Colonic mucosa (tissue), 4 donors: ENCODE results near the gene LIN7C. TPM values are rescaled to one million over a fixed set of nuclear protein-coding genes. Genes with fewer than 3 reads are reported as not detected.

ENCODE experiments used
- DNase-seq: peaks from one replicate; pipeline ENCODE4 v3.0.0-alpha.2; 2020
- H3K27ac ChIP-seq: fragments of 200-600 bp; one replicate; pipeline ENCODE4 v1.8.0; 2021
- H3K27me3 ChIP-seq: fragments of 200-600 bp; one replicate; pipeline ENCODE4 v1.8.0; 2021
- H3K36me3 ChIP-seq: fragments of 200-600 bp; one replicate; pipeline ENCODE4 v1.8.0; 2021
- H3K4me1 ChIP-seq: fragments of 200-600 bp; one replicate; pipeline ENCODE4 v1.8.0; 2021; ENCODE audit warnings: mild to moderate bottlenecking
- H3K4me3 ChIP-seq: fragments of 200-600 bp; one replicate; pipeline ENCODE4 v1.8.0; 2021
- H3K9ac ChIP-seq, 2 donors: one replicate each; pipeline ENCODE4 v1.7.0; 2013; ENCODE audit warnings: control low read depth in 2 of 2, low read depth in 2 of 2, low read length in 2 of 2
- H3K9me3 ChIP-seq: fragments of 200-600 bp; one replicate; pipeline ENCODE4 v1.8.0; 2021
- intact Hi-C: fragments of 100-400 bp; cut with DNase I; formaldehyde crosslinking; loops from one replicate; pipeline ENCODE4 v1.14.1; 2022
- total RNA-seq, 2 donors: library from RNA; stranded (reverse); fragmentation: NEBNext Ultra II Directional in 1 of 2; extraction: Animal tissue kit (Norgen Biotek cat#: 25700) in 1 of 2; gene quantifications; one replicate each; pipeline ENCODE4 v1.2.1, GENCODE V29; 2021
- TF ChIP-seq, protein P1 (sequence below): fragments of 200-600 bp; IDR thresholded peaks from one replicate; pipeline ENCODE4 v1.8.0; 2022; ENCODE audit warnings: antibody characterized with exemption, mild to moderate bottlenecking
- donor health status: healthy.
- donor health status: DM: no; HTN: no; CAD: no.
- donor health status: DM: no; HTN: no; CAD: no.

LIN7C gene
- total RNA-seq, 2 donors from 2014 or later: 40.7 to 53.0 TPM

DNA sequence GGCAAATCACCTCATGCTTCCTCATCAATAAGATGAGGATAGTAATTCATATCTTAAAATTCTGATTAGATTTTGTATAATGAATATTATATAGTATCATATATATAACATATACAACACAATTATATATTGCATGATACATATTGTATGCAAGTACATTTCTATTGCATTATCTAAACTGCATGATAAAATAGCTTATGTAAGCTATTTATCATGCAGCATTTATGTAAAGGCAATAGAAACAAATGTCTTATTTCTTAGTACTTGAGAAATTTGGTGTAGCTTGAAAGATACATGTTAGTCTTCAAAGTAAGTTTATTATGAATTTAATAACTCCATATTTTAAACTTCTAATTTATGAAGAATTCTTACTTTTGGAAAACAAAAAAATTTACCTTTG, 5.5 kb downstream of the LIN7C start:
- Histone ChIP-seq H3K9ac (no peak overlapping the region), H3K4me3 (no peak overlapping the region), H3K4me1 (peaks cover 10% of the 10 kb centered on the region), H3K27ac (no peak overlapping the region), H3K27me3 (no peaks in the 10 kb centered on the region), H3K9me3 (no peaks in the 10 kb centered on the region), H3K36me3 (peaks cover 20% of the 10 kb centered on the region)
- TF ChIP-seq, protein P1, sequence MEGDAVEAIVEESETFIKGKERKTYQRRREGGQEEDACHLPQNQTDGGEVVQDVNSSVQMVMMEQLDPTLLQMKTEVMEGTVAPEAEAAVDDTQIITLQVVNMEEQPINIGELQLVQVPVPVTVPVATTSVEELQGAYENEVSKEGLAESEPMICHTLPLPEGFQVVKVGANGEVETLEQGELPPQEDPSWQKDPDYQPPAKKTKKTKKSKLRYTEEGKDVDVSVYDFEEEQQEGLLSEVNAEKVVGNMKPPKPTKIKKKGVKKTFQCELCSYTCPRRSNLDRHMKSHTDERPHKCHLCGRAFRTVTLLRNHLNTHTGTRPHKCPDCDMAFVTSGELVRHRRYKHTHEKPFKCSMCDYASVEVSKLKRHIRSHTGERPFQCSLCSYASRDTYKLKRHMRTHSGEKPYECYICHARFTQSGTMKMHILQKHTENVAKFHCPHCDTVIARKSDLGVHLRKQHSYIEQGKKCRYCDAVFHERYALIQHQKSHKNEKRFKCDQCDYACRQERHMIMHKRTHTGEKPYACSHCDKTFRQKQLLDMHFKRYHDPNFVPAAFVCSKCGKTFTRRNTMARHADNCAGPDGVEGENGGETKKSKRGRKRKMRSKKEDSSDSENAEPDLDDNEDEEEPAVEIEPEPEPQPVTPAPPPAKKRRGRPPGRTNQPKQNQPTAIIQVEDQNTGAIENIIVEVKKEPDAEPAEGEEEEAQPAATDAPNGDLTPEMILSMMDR: no peak
- no peak for DNase-seq
- intact Hi-C loops: no loop called here

DNA sequence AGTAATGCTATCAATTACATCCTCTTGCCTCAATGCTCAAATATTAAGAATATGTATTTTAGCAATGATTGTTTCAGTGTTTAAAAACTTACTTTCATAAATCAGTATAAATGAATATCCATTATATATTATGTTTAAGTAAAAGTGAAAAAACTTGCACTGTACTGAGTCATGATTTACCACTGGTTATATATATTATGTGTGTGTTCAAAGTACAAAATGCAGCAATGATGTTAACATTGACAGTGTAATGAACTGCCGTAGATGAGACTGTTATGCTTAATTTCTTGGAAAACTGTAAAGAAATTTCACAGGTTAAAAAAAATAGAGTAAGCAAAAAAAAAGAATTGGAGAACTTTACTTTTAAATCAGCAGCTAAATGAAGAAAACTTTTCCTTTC, 8.7 kb downstream of the LIN7C start:
- no peak for DNase-seq
- no peaks in the 10 kb centered on the region for H3K27me3 ChIP-seq
- no peaks in the 10 kb centered on the region for H3K9me3 ChIP-seq
- peaks cover 20% of the 10 kb centered on the region for H3K36me3 ChIP-seq
- intact Hi-C loops: no loop called here
- no peak overlapping the region for H3K9ac ChIP-seq
- no peak overlapping the region for H3K4me3 ChIP-seq
- no peak overlapping the region for H3K27ac ChIP-seq
- H3K4me1 ChIP-seq: no peaks in the 10 kb centered on the region
- TF ChIP-seq, protein P1: no peak

DNA sequence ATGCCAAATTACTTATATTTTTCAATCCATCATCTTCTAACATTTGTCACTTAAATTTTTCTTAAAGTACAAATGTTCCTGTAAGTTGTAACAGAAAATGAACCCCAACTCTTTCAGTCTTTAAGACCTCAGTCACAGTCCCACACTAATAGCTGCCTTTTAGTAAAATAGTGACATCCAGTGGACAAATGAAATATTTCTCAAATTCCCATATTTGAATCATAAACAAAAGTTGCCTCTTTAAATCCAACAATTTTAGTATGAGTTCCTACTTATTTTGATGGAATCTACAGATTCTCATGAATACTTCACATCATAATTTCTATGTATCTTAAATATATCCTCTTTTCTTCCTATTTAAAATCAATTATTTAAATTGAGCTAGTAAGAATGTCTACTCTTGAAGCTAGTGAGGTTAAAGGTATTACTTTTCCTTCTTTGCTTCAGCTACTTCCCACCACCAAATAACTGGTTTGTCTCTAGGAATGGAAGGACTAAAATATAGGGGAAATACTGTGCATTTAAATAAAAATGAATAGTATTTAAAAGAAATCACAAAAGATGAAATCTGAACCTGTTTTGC, 9.2 kb downstream of the LIN7C start:
- no peaks in the 10 kb centered on the region for H3K9me3 ChIP-seq
- intact Hi-C loops: no loop called here
- H3K4me1 ChIP-seq: no peaks in the 10 kb centered on the region
- no peak overlapping the region for H3K9ac ChIP-seq
- peaks cover 20% of the 10 kb centered on the region for H3K36me3 ChIP-seq
- no peak overlapping the region for H3K4me3 ChIP-seq
- no peaks in the 10 kb centered on the region for H3K27me3 ChIP-seq
- no peak overlapping the region for H3K27ac ChIP-seq
- no peak for DNase-seq
- TF ChIP-seq, protein P1: peak; percentile 21

DNA sequence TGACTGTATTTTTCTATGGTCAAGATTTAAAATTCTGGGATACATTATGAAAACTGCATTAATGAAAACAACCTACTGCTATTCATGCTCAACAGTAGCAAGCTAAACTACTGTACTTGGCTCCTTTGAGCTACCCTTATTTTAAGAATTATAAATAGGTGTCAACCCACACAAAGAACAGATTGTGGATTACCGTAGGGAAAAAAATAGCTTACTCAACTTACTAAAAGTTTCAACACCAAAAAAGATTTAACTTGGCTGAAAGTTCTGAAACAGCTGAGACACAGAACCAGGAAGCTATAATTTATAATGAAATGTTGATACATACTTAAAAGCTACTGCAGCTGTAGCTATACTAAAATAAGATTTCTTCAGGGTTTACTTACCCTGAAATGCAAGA, 10.1 kb downstream of the LIN7C start:
- Histone ChIP-seq H3K27ac (no peak overlapping the region), H3K4me3 (no peak overlapping the region), H3K9ac (no peak overlapping the region), H3K36me3 (peaks cover 20% of the 10 kb centered on the region), H3K27me3 (no peaks in the 10 kb centered on the region), H3K9me3 (no peaks in the 10 kb centered on the region), H3K4me1 (no peaks in the 10 kb centered on the region)
- intact Hi-C loops: no loop called here
- DNase-seq: no peak
- TF ChIP-seq, protein P1: no peak

DNA sequence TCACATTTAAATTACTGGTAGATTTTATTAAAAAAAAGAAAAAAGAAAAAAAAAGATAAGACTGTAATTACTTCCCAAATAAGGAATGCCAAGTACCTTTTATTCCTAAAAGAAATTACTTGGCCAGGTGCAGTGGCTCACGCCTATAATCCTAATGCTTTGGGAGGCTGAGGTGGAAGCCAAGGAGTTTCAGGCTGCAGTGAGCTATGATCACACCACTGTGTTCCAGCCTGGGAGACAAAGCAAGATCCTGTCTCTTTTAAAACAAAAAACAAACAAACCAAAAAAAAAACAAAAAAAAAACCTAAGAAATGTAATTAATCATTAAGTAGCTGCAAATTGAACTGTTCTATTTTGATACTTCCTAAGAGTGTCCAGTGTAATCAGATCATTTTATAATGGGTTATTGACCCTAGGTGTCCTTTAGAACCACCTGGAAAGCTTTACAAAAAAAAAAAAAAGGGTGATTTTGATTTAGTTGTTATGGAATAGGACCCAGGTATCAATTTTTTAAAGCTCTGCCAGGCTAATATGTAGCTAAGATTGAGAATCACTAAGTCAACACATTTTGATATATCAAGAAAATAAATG, 10.8 kb downstream of the LIN7C start:
- intact Hi-C loops: no loop called here
- peaks cover 14% of the 10 kb centered on the region for H3K36me3 ChIP-seq
- no peak for DNase-seq
- TF ChIP-seq, protein P1: no peak
- no peak overlapping the region for H3K27ac ChIP-seq
- H3K27me3 ChIP-seq: no peaks in the 10 kb centered on the region
- H3K9ac ChIP-seq: no peak overlapping the region
- H3K4me1 ChIP-seq: no peaks in the 10 kb centered on the region
- H3K4me3 ChIP-seq: no peak overlapping the region
- no peaks in the 10 kb centered on the region for H3K9me3 ChIP-seq
